Fibroblast of mammary gland (primary cell): ENCODE data around the gene TINCR.
"Not testable (repeated sequence)": the region's sequence is repeated elsewhere in the genome, so short reads cannot be mapped to it uniquely, and the experiment has no call there.

ENCODE experiments used
- DNase-seq: peaks from one replicate; pipeline ENCODE4 v3.0.0-alpha.2; 2010; ENCODE audit warnings: low read depth
- H3K4me3 ChIP-seq: 2 replicates; pipeline ENCODE4 v1.5.1; 2011; ENCODE audit warnings: low read depth, mild to moderate bottlenecking, low read length, moderate library complexity; ENCODE audit not compliant: control insufficient read depth
- TF ChIP-seq, protein P1 (sequence below): conservative IDR thresholded peaks from 2 replicates; pipeline ENCODE4 v1.5.1; 2011; ENCODE audit warnings: low read depth, low read length, inconsistent platforms; ENCODE audit not compliant: control insufficient read depth, insufficient read depth

TINCR gene

GRCh38 chr19:5567360-5567969 lies at the start of gene TINCR:
Gene TINCR (minus strand): TSS chr19:5567953.
- DNase-seq, result no peak
- H3K4me3 ChIP-seq, result no peak within 1 kb of the TSS
- TF ChIP-seq, protein P1, sequence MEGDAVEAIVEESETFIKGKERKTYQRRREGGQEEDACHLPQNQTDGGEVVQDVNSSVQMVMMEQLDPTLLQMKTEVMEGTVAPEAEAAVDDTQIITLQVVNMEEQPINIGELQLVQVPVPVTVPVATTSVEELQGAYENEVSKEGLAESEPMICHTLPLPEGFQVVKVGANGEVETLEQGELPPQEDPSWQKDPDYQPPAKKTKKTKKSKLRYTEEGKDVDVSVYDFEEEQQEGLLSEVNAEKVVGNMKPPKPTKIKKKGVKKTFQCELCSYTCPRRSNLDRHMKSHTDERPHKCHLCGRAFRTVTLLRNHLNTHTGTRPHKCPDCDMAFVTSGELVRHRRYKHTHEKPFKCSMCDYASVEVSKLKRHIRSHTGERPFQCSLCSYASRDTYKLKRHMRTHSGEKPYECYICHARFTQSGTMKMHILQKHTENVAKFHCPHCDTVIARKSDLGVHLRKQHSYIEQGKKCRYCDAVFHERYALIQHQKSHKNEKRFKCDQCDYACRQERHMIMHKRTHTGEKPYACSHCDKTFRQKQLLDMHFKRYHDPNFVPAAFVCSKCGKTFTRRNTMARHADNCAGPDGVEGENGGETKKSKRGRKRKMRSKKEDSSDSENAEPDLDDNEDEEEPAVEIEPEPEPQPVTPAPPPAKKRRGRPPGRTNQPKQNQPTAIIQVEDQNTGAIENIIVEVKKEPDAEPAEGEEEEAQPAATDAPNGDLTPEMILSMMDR, result no peak

GRCh38 chr19:5617080-5617479 lies 49.3 kb upstream of the TINCR start:
- no peak overlapping the region for H3K4me3 ChIP-seq
- TF ChIP-seq, protein P1, result no peak
- no peak for DNase-seq

GRCh38 chr19:5615756-5616327 lies 48.1 kb upstream of the TINCR start:
- DNase-seq, result peak; percentile 30
- TF ChIP-seq, protein P1, result no peak
- no peak overlapping the region for H3K4me3 ChIP-seq

DNA sequence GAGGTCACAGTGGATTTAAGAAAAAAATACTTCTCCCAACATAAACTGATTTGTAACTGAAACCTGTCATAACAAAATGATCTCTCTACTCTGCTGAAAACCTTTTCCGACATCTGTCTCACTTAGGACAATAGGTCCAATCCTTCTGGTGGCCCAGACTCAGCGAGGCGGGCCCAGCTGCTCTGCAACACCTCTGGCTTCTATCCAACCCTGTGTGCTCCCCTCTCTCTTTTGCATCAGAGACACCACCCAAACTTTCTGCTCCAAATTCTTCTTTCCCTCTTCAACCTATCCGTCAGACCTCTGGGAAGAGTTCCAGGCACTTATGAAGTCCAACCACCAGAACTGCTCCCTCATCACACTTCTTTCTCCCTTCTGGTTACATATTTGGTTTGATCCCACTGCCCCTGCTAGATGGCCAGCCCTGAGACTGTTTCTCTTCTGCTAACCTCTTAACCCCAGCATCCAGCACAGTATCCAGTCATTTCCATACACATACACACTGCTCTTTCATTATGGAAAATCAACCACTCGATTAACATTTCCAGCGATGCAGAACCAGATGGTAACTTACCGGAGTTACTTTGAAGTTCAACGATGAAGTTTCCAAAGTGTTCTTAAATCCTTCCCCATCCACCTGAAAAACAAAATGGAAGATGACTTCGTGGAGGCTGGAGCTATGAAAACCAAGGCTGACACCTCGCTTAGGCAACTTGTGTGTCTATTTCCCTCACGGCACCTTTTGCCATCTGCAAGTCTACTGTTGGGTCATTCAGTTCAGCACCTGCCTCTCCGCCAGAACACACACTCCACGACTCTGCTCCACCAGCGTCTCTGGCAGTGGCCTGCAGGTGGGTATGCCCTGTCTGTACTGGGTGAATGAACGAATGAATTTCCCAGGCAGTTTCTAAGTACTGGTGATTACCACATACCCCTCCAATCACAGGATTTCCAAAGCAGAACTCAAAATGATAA lies 45.4 kb upstream of the TINCR start:
- TF ChIP-seq, protein P1, result no peak
- H3K4me3 ChIP-seq, result no peak overlapping the region
- no peak for DNase-seq

- TF ChIP-seq, protein P1, result no peak
- no peak for DNase-seq
- H3K4me3 ChIP-seq, result no peak overlapping the region
Observed at GRCh38 chr19:5609881-5610448, 42.2 kb upstream of the TINCR start.

GRCh38 chr19:5608766-5609165 lies 41.0 kb upstream of the TINCR start:
- not testable (repeated sequence) for H3K4me3 ChIP-seq, DNase-seq
